Esophagus squamous epithelium (tissue), 5 donors: ENCODE data around the gene MRC2. TPM values are rescaled to one million over a fixed set of nuclear protein-coding genes. Genes with fewer than 3 reads are reported as not detected.
"Not testable (repeated sequence)": the region's sequence is repeated elsewhere in the genome, so short reads cannot be mapped to it uniquely, and the experiment has no call there.

Experiments used
- DNase-seq: peaks from one replicate; lab custom pipeline; 2025; lab: John Stamatoyannopoulos, UW
- H3K27ac ChIP-seq, 4 donors: fragments of 200-600 bp; sonication (generic); one replicate each; pipeline ENCODE4 v1.5.1; 2016 to 2019; ENCODE audit warnings: mild to moderate bottlenecking in 1 of 4
- H3K27me3 ChIP-seq, 4 donors: fragments of 200-600 bp; sonication (generic); 1 replicate in 3 of 4; 2 replicates in 1 of 4; pipeline versions ENCODE4 v1.5.1 to v1.6.0; 2017 to 2021; ENCODE audit warnings: antibody characterized with exemption in 1 of 4
- H3K36me3 ChIP-seq, 3 donors: fragments of 200-600 bp; sonication (generic); one replicate each; pipeline ENCODE4 v1.5.1; 2016 to 2019
- H3K4me1 ChIP-seq, 3 donors: fragments of 200-600 bp; sonication (generic); one replicate each; pipeline ENCODE4 v1.5.1; 2017 to 2019
- H3K4me3 ChIP-seq, 4 donors: fragments of 200-600 bp; sonication (generic); 1 replicate in 3 of 4; 2 replicates in 1 of 4; pipeline ENCODE4 v1.5.1; 2016 to 2019; ENCODE audit warnings: mild to moderate bottlenecking in 2 of 4, moderate library complexity in 1 of 4
- H3K9me3 ChIP-seq, 3 donors: fragments of 200-600 bp; sonication (generic); one replicate each; pipeline ENCODE4 v1.5.1; 2016 to 2019
- POLR2A ChIP-seq, 4 donors: fragments of 450-650 bp; IDR thresholded peaks; one replicate each; pipeline ENCODE4 v1.6.1; 2017; ENCODE audit warnings: antibody characterized with exemption in 4 of 4, mild to moderate bottlenecking in 4 of 4, moderate library complexity in 3 of 4
- WGBS, 2 donors: methylation state at CpG; one replicate each; pipeline ENCODE4 v1.1.5; 2018; 5-methylcytosine and 5-hydroxymethylcytosine counted together
- intact Hi-C: fragments of 100-400 bp; cut with DNase I; formaldehyde crosslinking; loops from one replicate; pipeline ENCODE4 v1.15.0; 2022
- total RNA-seq, 4 donors: library from RNA; depleted of rRNA; stranded (reverse); fragments of >200 nt; gene quantifications; one replicate each; pipeline ENCODE4 v1.1.0, GENCODE V29; 2016
- TF ChIP-seq, protein P1 (sequence below), 6 experiments: fragments of 450-650 bp in 4 of 6; fragments of 200-600 bp in 2 of 6; sonication (generic) in 2 of 6; IDR thresholded peaks; one replicate each; pipeline ENCODE4 v1.5.1; 2016 to 2019; ENCODE audit warnings: antibody characterized with exemption in 6 of 6, mild to moderate bottlenecking in 4 of 6, moderate library complexity in 4 of 6
- donor health status: DM: yes; HTN: yes; CAD: no.

Gene MRC2
- total RNA-seq, 4 donors from 2014 or later, result 38.8 to 64.7 (median 61.6) TPM

DNA sequence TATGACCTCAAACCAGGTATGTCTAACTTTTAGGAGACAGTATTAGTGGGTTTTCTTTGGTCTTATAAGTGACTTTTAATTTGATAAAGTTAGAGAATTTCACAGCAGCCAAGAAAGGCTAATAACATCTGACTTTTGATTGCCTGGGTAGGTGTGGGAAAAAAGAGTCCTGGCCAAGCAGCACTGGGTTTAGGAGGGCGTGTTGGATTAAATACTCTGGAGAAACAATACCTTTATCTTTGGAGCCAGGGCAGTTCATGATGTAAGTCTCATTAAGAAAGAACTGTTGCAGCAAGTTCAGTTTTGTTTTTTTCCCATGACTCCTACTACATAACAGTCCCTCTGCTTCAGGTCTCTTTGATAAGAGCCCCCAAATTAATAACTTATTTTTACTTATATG lies 26.7 kb upstream of the MRC2 start:
- peaks cover 8 to 99% (median 24%) of the 10 kb centered on the region in 3 donors for H3K36me3 ChIP-seq
- no peak for TF ChIP-seq POLR2A (IDR thresholded peaks at IDR 0.05)
- TF ChIP-seq, protein P1, sequence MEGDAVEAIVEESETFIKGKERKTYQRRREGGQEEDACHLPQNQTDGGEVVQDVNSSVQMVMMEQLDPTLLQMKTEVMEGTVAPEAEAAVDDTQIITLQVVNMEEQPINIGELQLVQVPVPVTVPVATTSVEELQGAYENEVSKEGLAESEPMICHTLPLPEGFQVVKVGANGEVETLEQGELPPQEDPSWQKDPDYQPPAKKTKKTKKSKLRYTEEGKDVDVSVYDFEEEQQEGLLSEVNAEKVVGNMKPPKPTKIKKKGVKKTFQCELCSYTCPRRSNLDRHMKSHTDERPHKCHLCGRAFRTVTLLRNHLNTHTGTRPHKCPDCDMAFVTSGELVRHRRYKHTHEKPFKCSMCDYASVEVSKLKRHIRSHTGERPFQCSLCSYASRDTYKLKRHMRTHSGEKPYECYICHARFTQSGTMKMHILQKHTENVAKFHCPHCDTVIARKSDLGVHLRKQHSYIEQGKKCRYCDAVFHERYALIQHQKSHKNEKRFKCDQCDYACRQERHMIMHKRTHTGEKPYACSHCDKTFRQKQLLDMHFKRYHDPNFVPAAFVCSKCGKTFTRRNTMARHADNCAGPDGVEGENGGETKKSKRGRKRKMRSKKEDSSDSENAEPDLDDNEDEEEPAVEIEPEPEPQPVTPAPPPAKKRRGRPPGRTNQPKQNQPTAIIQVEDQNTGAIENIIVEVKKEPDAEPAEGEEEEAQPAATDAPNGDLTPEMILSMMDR (IDR thresholded peaks at IDR 0.05), result no peak
- H3K9me3 ChIP-seq, result no peaks in the 10 kb centered on the region
- peaks cover 0 to 34% (median 0%) of the 10 kb centered on the region in 3 donors for H3K4me1 ChIP-seq
- H3K27me3 ChIP-seq, result no peaks in the 10 kb centered on the region
- no peak overlapping the region for H3K4me3 ChIP-seq
- DNase-seq, result no peak
- 43 to 64% methylated on average over 1 of the region's 1 CpG for WGBS, 2 donors
- peak overlapping the region in 2 of 4 donors; percentile 30 to 43 for H3K27ac ChIP-seq
- intact Hi-C loops, result no loop called here

DNA sequence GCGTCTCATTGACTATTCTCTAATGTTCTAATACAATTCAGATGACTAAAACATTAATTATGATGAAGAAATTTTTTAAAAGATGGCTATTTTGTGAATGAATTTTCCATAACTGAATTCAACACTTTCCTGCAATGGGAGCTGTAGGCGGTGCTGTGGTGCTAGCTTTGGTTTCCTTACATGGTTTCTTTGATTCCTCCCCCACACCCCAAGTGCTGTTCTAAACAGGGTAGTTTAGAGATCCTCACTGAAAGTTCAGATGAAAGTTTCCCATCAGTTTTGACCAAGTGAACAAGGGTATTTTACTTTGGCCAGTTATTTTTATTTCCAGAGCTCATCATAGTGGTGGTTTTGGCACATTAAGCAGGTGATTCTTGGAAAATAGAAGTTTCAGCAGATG lies 26.0 kb upstream of the MRC2 start:
- WGBS, 2 donors, result 75 to 86% methylated on average over 2 of the region's 2 CpGs
- H3K27ac ChIP-seq, result peak overlapping the region in 1 of 4 donors; percentile 32
- no peaks in the 10 kb centered on the region for H3K27me3 ChIP-seq
- intact Hi-C loops, result no loop called here
- peaks cover 8 to 99% (median 27%) of the 10 kb centered on the region in 3 donors for H3K36me3 ChIP-seq
- peaks cover 0 to 34% (median 0%) of the 10 kb centered on the region in 3 donors for H3K4me1 ChIP-seq
- H3K9me3 ChIP-seq, result no peaks in the 10 kb centered on the region
- no peak for DNase-seq
- no peak overlapping the region for H3K4me3 ChIP-seq
- TF ChIP-seq POLR2A (IDR thresholded peaks at IDR 0.05), result no peak
- TF ChIP-seq, protein P1 (IDR thresholded peaks at IDR 0.05), result no peak

DNA sequence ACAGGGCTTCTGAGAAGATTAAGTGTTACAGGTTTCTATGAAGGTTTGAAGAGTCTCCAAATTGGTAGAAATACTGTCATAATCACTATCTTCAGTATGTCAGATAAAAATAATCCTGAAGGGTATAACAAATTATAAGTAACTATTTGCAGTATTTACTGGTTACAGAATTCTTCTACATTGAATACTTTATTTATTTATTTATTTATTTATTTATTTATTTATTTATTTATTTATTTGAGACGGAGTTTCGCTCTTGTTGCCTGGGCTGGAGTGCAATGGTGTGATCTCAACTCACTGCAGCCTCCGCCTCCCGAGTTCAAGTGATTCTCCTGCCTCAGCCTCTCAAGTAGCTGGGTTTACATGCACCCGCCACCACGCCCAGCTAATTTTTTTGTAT lies 23.7 kb upstream of the MRC2 start:
- DNase-seq, H3K27me3 ChIP-seq, H3K27ac ChIP-seq, intact Hi-C loops, H3K4me3 ChIP-seq, H3K9me3 ChIP-seq: not testable (repeated sequence)
- peaks cover 0 to 20% (median 0%) of the 10 kb centered on the region in 3 donors for H3K4me1 ChIP-seq
- peaks cover 7 to 99% (median 30%) of the 10 kb centered on the region in 3 donors for H3K36me3 ChIP-seq
- WGBS, 2 donors, result 94 to 98% methylated on average over 5 to 6 of the region's 6 CpGs

DNA sequence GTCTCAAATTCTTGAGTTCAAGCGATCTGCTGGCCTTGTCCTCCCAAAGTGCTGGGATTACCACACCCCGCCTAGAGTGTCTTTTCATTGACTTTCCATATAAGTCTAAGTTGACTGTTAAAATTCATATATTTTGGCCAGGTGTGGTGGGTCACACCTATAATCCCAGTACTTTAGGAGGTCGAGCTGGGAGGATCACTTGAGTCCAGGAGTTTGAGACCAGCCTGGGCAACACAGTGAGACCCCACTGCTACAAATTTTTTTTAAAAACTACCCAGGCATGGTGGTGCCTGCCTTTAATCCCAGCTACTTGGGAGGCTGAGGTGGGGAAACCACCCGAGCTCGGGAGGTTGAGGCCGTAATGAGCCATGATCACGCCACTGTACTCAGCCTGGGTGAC lies 21.9 kb upstream of the MRC2 start:
- Histone ChIP-seq H3K27ac (no peak overlapping the region), H3K27me3 (no peaks in the 10 kb centered on the region), H3K36me3 (peaks cover 7 to 99% (median 26%) of the 10 kb centered on the region in 3 donors), H3K4me1 (peaks cover 0 to 12% (median 0%) of the 10 kb centered on the region in 3 donors), H3K9me3 (no peaks in the 10 kb centered on the region), H3K4me3 (no peak overlapping the region)
- TF ChIP-seq, protein P1 (IDR thresholded peaks at IDR 0.05), result no peak
- no peak for TF ChIP-seq POLR2A (IDR thresholded peaks at IDR 0.05)
- DNase-seq, result no peak
- intact Hi-C loops, result no loop called here
- WGBS, 2 donors, result 85 to 91% methylated on average over 6 to 7 of the region's 7 CpGs

DNA sequence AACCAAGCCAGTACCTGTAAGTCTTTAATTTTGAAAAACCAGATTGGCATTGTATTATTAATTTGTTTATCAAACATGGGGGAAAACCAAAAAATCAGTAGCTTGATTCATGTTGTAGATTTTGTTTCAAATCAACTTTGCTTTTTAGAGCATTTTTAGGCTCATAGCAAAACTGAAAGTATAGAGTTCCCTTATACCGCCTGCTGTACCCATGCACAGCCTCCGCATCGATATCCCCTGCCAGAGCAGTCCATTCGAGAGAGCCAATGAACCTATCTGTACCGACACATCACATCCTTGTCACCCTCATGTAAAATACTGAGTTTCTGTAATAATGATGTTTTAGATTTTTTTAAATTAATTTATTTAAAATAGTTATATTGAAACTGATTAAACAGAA lies 16.2 kb upstream of the MRC2 start:
- no peak for TF ChIP-seq POLR2A (IDR thresholded peaks at IDR 0.05)
- TF ChIP-seq, protein P1 (IDR thresholded peaks at IDR 0.05), result no peak
- no peaks in the 10 kb centered on the region for H3K4me1 ChIP-seq
- H3K36me3 ChIP-seq, result peaks cover 7 to 100% (median 14%) of the 10 kb centered on the region in 3 donors
- no peaks in the 10 kb centered on the region for H3K9me3 ChIP-seq
- no peak overlapping the region for H3K27ac ChIP-seq
- intact Hi-C loops, result no loop called here
- no peak overlapping the region for H3K4me3 ChIP-seq
- H3K27me3 ChIP-seq, result no peaks in the 10 kb centered on the region
- DNase-seq, result no peak
- WGBS, 2 donors, result 89 to 92% methylated on average over 5 of the region's 5 CpGs

DNA sequence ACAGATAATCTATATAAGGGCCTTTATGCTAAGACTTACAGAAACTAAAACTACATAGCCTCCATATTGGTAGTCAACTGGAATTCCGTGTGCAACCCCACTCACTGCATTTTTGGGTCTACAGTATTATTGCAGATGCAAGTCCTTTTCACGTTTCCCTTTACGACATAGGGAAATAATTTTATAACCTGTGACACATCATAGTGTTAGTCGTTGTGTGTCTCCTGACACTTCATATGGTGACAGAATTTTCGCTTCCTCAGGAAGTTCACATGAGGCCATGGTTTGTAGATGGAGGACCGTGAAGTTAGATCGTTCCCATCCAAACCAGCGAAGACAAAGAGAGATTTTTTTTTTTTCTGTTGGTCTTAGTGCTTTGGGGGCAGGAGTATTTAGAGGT lies 15.7 kb upstream of the MRC2 start:
- peaks cover 7 to 99% (median 12%) of the 10 kb centered on the region in 3 donors for H3K36me3 ChIP-seq
- H3K4me1 ChIP-seq, result no peaks in the 10 kb centered on the region
- H3K4me3 ChIP-seq, result no peak overlapping the region
- 79 to 80% methylated on average over 8 of the region's 8 CpGs for WGBS, 2 donors
- no peaks in the 10 kb centered on the region for H3K27me3 ChIP-seq
- intact Hi-C loops, result no loop called here
- no peaks in the 10 kb centered on the region for H3K9me3 ChIP-seq
- H3K27ac ChIP-seq, result no peak overlapping the region
- DNase-seq, result no peak
- no peak for TF ChIP-seq POLR2A (IDR thresholded peaks at IDR 0.05)
- TF ChIP-seq, protein P1 (IDR thresholded peaks at IDR 0.05), result no peak

DNA sequence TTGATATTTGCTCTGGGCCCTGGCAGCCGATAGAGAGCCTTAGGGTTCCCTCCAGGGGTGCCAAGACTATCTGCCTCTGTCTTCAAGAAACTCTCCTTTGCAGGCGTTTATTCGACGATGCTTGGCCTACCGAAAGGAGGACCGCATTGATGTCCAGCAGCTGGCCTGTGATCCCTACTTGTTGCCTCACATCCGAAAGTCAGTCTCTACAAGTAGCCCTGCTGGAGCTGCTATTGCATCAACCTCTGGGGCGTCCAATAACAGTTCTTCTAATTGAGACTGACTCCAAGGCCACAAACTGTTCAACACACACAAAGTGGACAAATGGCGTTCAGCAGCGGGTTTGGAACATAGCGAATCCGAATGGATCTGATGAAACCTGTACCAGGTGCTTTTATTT lies 15.2 kb upstream of the MRC2 start:
- H3K4me1 ChIP-seq, H3K4me3 ChIP-seq, intact Hi-C loops, DNase-seq, H3K27ac ChIP-seq, H3K27me3 ChIP-seq, H3K9me3 ChIP-seq: not testable (repeated sequence)
- peaks cover 7 to 94% (median 12%) of the 10 kb centered on the region in 3 donors for H3K36me3 ChIP-seq
- 90 to 100% methylated on average over 1 to 6 of the region's 12 CpGs for WGBS, 2 donors

DNA sequence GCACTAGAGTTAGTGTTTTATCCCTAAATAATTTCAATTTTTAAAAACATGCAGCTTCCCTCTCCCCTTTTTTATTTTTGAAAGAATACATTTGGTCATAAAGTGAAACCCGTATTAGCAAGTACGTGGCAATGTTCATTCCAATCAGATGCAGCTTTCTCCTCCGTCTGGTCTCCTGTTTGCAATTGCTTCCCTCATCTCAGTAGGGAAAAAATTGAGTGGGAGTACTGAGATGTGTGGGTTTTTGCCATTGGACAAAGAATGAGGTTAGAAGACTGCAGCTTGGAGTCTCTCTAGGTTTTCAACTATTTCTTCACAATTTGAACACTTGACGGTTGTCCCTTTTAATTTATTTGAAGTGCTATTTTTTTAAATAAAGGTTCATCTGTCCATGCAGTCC lies 14.4 kb upstream of the MRC2 start:
- WGBS, 2 donors, result 91 to 94% methylated on average over 4 of the region's 4 CpGs
- H3K9me3 ChIP-seq, DNase-seq, H3K27ac ChIP-seq, intact Hi-C loops, H3K27me3 ChIP-seq, H3K4me3 ChIP-seq, H3K4me1 ChIP-seq: not testable (repeated sequence)
- peaks cover 0 to 86% (median 12%) of the 10 kb centered on the region in 3 donors for H3K36me3 ChIP-seq
